GM19239 (cell line): ENCODE data around the gene SNX1.

Experiments used
- DNase-seq: peaks from one replicate; pipeline ENCODE4 v3.0.0; 2011; ENCODE audit warnings: low spot score; ENCODE audit not compliant: insufficient read length
- FAIRE-seq: peaks from 2 replicates; lab custom pipeline; 2011; peaks lifted over from hg19 to GRCh38; lab: Jason Lieb, UNC

Gene SNX1

GRCh38 chr15:64157599-64158125 lies 61.9 kb downstream of the SNX1 start:
- DNase-seq, result no peak
- FAIRE-seq, result no peak

- FAIRE-seq (no peak), DNase-seq (no peak)
Observed at GRCh38 chr15:64158363-64159134, 62.8 kb downstream of the SNX1 start.

- FAIRE-seq (no peak), DNase-seq (no peak)
Observed at GRCh38 chr15:64161688-64162477, 66.1 kb downstream of the SNX1 start.

GRCh38 chr15:64162478-64162868 lies 66.7 kb downstream of the SNX1 start:
- DNase-seq, result no peak
- peak; percentile 14 for FAIRE-seq

- DNase-seq, result peak; percentile 87
- peak; percentile 89 for FAIRE-seq
Observed at GRCh38 chr15:64162869-64163658, 67.3 kb downstream of the SNX1 start, which contains the start of gene PPIB. Gene PPIB, minus strand, starts transcription at chr15:64163022. Its CDS starts 36 bp downstream, at chr15:64162986.

GRCh38 chr15:64163659-64164362 lies 68.0 kb downstream of the SNX1 start:
- DNase-seq (no peak), FAIRE-seq (peak; percentile 45)

- DNase-seq, result no peak
- FAIRE-seq, result no peak
Observed at GRCh38 chr15:64164436-64164835, 68.7 kb downstream of the SNX1 start.

- FAIRE-seq, result no peak
- no peak for DNase-seq
Observed at GRCh38 chr15:64166102-64166890, 70.5 kb downstream of the SNX1 start.

- peak; percentile 88 for FAIRE-seq
- DNase-seq, result peak; percentile 52
Observed at GRCh38 chr15:64180235-64180824, 84.5 kb downstream of the SNX1 start.

GRCh38 chr15:64182859-64183370 lies 87.1 kb downstream of the SNX1 start:
- no peak for FAIRE-seq
- DNase-seq, result no peak

GRCh38 chr15:64185146-64185911 lies 89.5 kb downstream of the SNX1 start:
- FAIRE-seq, result no peak
- no peak for DNase-seq

- FAIRE-seq, result no peak
- no peak for DNase-seq
Observed at GRCh38 chr15:64187396-64188191, 91.8 kb downstream of the SNX1 start.
